Measurements from ENCODE around the gene PIGN. TPM values are rescaled to one million over a fixed set of nuclear protein-coding genes. Genes with fewer than 3 reads are reported as not detected.

The PIGN gene
- total RNA-seq, 2 donors from 2014 or later: 38.2 to 48.8 TPM

- H3K9ac ChIP-seq (ENCODE audit: extremely low read depth, low read length, poor library complexity, severe bottlenecking): no peak overlapping the region
- H3K36me3 ChIP-seq (ENCODE audit: control insufficient read depth, insufficient read depth, low read length): peaks cover 24% of the 10 kb centered on the region
- Mint-ChIP-seq H3K4me1 (no peaks in the 10 kb centered on the region), H3K4me3 (no peak overlapping the region), H3K36me3 (ENCODE audit: low read depth) (peaks cover 5% of the 10 kb centered on the region), H3K27me3 (ENCODE audit: insufficient read depth) (no peaks in the 10 kb centered on the region), H3K27ac (no peak overlapping the region), H3K9me3 (no peaks in the 10 kb centered on the region)
- TF ChIP-seq, protein P1, sequence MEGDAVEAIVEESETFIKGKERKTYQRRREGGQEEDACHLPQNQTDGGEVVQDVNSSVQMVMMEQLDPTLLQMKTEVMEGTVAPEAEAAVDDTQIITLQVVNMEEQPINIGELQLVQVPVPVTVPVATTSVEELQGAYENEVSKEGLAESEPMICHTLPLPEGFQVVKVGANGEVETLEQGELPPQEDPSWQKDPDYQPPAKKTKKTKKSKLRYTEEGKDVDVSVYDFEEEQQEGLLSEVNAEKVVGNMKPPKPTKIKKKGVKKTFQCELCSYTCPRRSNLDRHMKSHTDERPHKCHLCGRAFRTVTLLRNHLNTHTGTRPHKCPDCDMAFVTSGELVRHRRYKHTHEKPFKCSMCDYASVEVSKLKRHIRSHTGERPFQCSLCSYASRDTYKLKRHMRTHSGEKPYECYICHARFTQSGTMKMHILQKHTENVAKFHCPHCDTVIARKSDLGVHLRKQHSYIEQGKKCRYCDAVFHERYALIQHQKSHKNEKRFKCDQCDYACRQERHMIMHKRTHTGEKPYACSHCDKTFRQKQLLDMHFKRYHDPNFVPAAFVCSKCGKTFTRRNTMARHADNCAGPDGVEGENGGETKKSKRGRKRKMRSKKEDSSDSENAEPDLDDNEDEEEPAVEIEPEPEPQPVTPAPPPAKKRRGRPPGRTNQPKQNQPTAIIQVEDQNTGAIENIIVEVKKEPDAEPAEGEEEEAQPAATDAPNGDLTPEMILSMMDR (conservative IDR thresholded peaks at IDR 0.05): no peak
- DNase-seq: no peak
- no peaks in the 10 kb centered on the region for H3K27me3 ChIP-seq (ENCODE audit: control insufficient read depth, insufficient read depth, low read length, poor library complexity, severe bottlenecking)
- H3K4me1 ChIP-seq (ENCODE audit: control insufficient read depth, insufficient read depth, low read length): no peaks in the 10 kb centered on the region
- H3K9me3 ChIP-seq (ENCODE audit: control insufficient read depth, low read length): no peaks in the 10 kb centered on the region
- H3K27ac ChIP-seq (ENCODE audit: low read depth, low read length): no peak overlapping the region
- WGBS, 2 experiments (ENCODE audit: insufficient coverage in 1 of 2, insufficient read length in 1 of 2): 95% methylated on average over 2 of the region's 3 CpGs; no CpG with 5 or more reads in 1 of the 2 experiments
- H3K4me3 ChIP-seq (ENCODE audit: low read length): no peak overlapping the region
Measured at GRCh38 chr18:62105376-62105775, 81.5 kb downstream of the PIGN start.

DNA sequence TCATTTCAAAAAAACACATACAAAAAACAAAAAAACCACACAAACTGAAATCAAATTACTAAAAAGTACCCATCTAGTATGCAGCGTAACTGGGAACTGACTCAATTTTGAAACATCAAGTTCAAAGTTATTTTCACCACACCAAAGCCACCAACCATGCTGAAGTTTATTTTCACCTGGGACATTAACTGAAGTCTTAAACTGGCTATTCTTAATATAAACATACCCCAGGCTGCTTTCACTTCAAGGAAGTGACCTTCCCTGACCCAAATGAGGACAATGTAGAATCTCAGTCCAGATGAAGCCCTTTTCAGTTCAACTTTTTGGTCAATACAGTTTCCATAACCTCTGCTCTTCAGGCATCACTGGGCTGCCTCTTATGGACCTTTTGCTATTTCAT is 84.6 kb downstream of the PIGN start:
- H3K36me3 Mint-ChIP-seq (ENCODE audit: low read depth): peaks cover 30% of the 10 kb centered on the region

GRCh38 chr18:62101321-62101721 is 85.5 kb downstream of the PIGN start:
- peaks cover 46% of the 10 kb centered on the region for H3K36me3 ChIP-seq (ENCODE audit: control insufficient read depth, insufficient read depth, low read length)
- H3K27ac Mint-ChIP-seq: no peak overlapping the region
- H3K4me3 Mint-ChIP-seq: no peak overlapping the region
- peaks cover 13% of the 10 kb centered on the region for H3K9me3 ChIP-seq (ENCODE audit: control insufficient read depth, low read length)
- H3K36me3 Mint-ChIP-seq (ENCODE audit: low read depth): peaks cover 30% of the 10 kb centered on the region
- no peak overlapping the region for H3K9ac ChIP-seq (ENCODE audit: extremely low read depth, low read length, poor library complexity, severe bottlenecking)
- H3K27ac ChIP-seq (ENCODE audit: low read depth, low read length): no peak overlapping the region
- no peaks in the 10 kb centered on the region for H3K27me3 ChIP-seq (ENCODE audit: control insufficient read depth, insufficient read depth, low read length, poor library complexity, severe bottlenecking)
- H3K9me3 Mint-ChIP-seq: peaks cover 6% of the 10 kb centered on the region
- WGBS, 2 experiments (ENCODE audit: insufficient coverage in 1 of 2, insufficient read length in 1 of 2): 100% methylated on average over 1 of the region's 1 CpG
- H3K4me3 ChIP-seq (ENCODE audit: low read length): no peak overlapping the region
- no peaks in the 10 kb centered on the region for H3K4me1 Mint-ChIP-seq
- H3K4me1 ChIP-seq (ENCODE audit: control insufficient read depth, insufficient read depth, low read length): no peaks in the 10 kb centered on the region
- H3K27me3 Mint-ChIP-seq (ENCODE audit: insufficient read depth): no peaks in the 10 kb centered on the region
- DNase-seq: no peak
- TF ChIP-seq, protein P1 (conservative IDR thresholded peaks at IDR 0.05): no peak

More for the DNA sequence above, 84.6 kb downstream of the PIGN start:
- Histone ChIP-seq H3K27me3 (ENCODE audit: control insufficient read depth, insufficient read depth, low read length, poor library complexity, severe bottlenecking) (no peaks in the 10 kb centered on the region), H3K4me3 (ENCODE audit: low read length) (no peak overlapping the region), H3K9me3 (ENCODE audit: control insufficient read depth, low read length) (peaks cover 13% of the 10 kb centered on the region), H3K36me3 (ENCODE audit: control insufficient read depth, insufficient read depth, low read length) (peaks cover 46% of the 10 kb centered on the region), H3K27ac (ENCODE audit: low read depth, low read length) (no peak overlapping the region), H3K4me1 (ENCODE audit: control insufficient read depth, insufficient read depth, low read length) (no peaks in the 10 kb centered on the region), H3K9ac (ENCODE audit: extremely low read depth, low read length, poor library complexity, severe bottlenecking) (no peak overlapping the region)
- WGBS, 2 experiments (ENCODE audit: insufficient coverage in 1 of 2, insufficient read length in 1 of 2): 88 to 92% methylated on average over 1 of the region's 1 CpG
- Mint-ChIP-seq H3K27ac (no peak overlapping the region), H3K4me1 (no peaks in the 10 kb centered on the region), H3K9me3 (peaks cover 6% of the 10 kb centered on the region), H3K27me3 (ENCODE audit: insufficient read depth) (no peaks in the 10 kb centered on the region), H3K4me3 (no peak overlapping the region)
- TF ChIP-seq, protein P1 (conservative IDR thresholded peaks at IDR 0.05): no peak
- DNase-seq: no peak

Data from endodermal cell (in vitro differentiated cells).